Neural progenitor cell (in vitro differentiated cells): ENCODE data around the gene TMEM145. TPM values are rescaled to one million over a fixed set of nuclear protein-coding genes. Genes with fewer than 3 reads are reported as not detected.

Source experiments
- DNase-seq: peaks from one replicate; pipeline ENCODE4 v3.0.0-alpha.2; 2016; ENCODE audit warnings: low spot score
- H2AFZ ChIP-seq: fragments of 200-600 bp; sonication (generic); replicated peaks from 2 replicates; pipeline ENCODE4 v1.6.1; 2016; ENCODE audit warnings: antibody characterized with exemption
- H3F3A ChIP-seq: fragments of 200-600 bp; sonication (generic); 2 replicates; pipeline ENCODE4 v1.6.1; 2016; ENCODE audit warnings: antibody characterized with exemption, low read depth
- H3K27ac ChIP-seq: fragments of 200-600 bp; sonication (generic); 2 replicates; pipeline ENCODE4 v1.5.1; 2016; ENCODE audit warnings: mild to moderate bottlenecking
- H3K27me3 ChIP-seq: fragments of 200-600 bp; sonication (generic); 2 replicates; pipeline ENCODE4 v1.6.1; 2016; ENCODE audit warnings: mild to moderate bottlenecking, moderate library complexity
- H3K36me3 ChIP-seq: fragments of 200-600 bp; sonication (generic); 2 replicates; pipeline ENCODE4 v1.5.1; 2016
- H3K4me1 ChIP-seq: fragments of 200-600 bp; sonication (generic); 2 replicates; pipeline ENCODE4 v1.6.1; 2016; ENCODE audit warnings: mixed run types
- H3K4me2 ChIP-seq: fragments of 200-600 bp; sonication (generic); 2 replicates; pipeline ENCODE4 v1.6.1; 2016
- H3K4me3 ChIP-seq: fragments of 200-600 bp; sonication (generic); 2 replicates; pipeline ENCODE4 v1.5.1; 2016
- H3K79me2 ChIP-seq: fragments of 200-600 bp; sonication (generic); 2 replicates; pipeline ENCODE4 v1.6.1; 2016; ENCODE audit warnings: low read depth
- H3K9ac ChIP-seq: fragments of 200-600 bp; sonication (generic); 2 replicates; pipeline ENCODE4 v1.6.1; 2016
- H3K9me3 ChIP-seq: fragments of 200-600 bp; sonication (generic); 2 replicates; pipeline ENCODE4 v1.5.1; 2016; ENCODE audit warnings: low read depth
- H4K20me1 ChIP-seq: fragments of 200-600 bp; sonication (generic); 2 replicates; pipeline ENCODE4 v1.6.1; 2016; ENCODE audit warnings: low read depth
- H3K27ac Mint-ChIP-seq: 3 replicates; pipeline ENCODE4 v1.8.0; 2021; ENCODE audit warnings: mixed read lengths
- H3K27me3 Mint-ChIP-seq: 2 replicates; pipeline ENCODE4 v1.8.0; 2022; ENCODE audit warnings: low read depth, mild to moderate bottlenecking, inconsistent platforms, moderate library complexity, mixed read lengths; ENCODE audit not compliant: insufficient read depth
- H3K36me3 Mint-ChIP-seq: 3 replicates; pipeline ENCODE4 v1.8.0; 2021; ENCODE audit warnings: mixed read lengths
- H3K4me1 Mint-ChIP-seq: 3 replicates; pipeline ENCODE4 v1.8.0; 2021; ENCODE audit warnings: mixed read lengths
- H3K4me3 Mint-ChIP-seq: 3 replicates; pipeline ENCODE4 v1.8.0; 2021; ENCODE audit warnings: mild to moderate bottlenecking, moderate library complexity, mixed read lengths
- H3K9me3 Mint-ChIP-seq: 3 replicates; pipeline ENCODE4 v1.8.0; 2020; ENCODE audit warnings: mixed read lengths
- EZH2 ChIP-seq: fragments of 200-600 bp; sonication (generic); IDR thresholded peaks from 2 replicates; pipeline ENCODE4 v1.6.1; 2017; ENCODE audit warnings: antibody characterized with exemption, mild to moderate bottlenecking, moderate library complexity
- EZH2phosphoT487 ChIP-seq: fragments of 200-600 bp; sonication (generic); IDR thresholded peaks from 2 replicates; pipeline ENCODE4 v1.6.1; 2017; ENCODE audit warnings: antibody characterized with exemption
- total RNA-seq: library from RNA; depleted of rRNA; stranded (reverse); fragments of >200 nt; gene quantifications from 2 replicates; pipeline ENCODE4 v1.2.3, GENCODE V29; 2015; ENCODE audit warnings: low replicate concordance
- TF ChIP-seq, protein P1 (sequence below): fragments of 200-600 bp; sonication (generic); IDR thresholded peaks from 2 replicates; pipeline ENCODE4 v1.5.1; 2017; ENCODE audit warnings: antibody characterized with exemption, mild to moderate bottlenecking

Gene TMEM145
- total RNA-seq, 1 donor from 2014 or later, result 6.6 TPM

DNA sequence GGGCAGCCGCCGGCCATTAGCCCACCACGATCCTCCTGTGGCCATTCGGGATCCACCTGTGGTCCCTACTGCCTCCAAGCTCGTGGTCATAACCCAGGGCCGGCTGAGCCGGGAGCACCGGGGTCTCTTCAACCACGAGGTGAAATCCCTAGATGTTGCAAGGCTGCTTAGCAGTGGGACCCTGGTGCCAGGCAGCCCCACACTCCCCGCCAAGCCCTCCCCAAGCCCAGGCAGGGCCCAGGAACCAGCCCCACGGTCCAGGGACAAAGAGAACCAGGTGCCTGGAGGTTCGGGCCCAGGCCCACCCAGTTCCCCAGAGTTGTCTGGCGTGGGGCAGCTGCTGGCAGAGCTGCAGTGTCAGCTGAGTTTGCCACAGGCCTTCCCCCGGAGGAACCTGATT lies 3.4 kb upstream of the TMEM145 start:
- Histone ChIP-seq H2AFZ (no peak overlapping the region), H3K9me3 (no peaks in the 10 kb centered on the region), H3K4me3 (no peak overlapping the region), H3F3A (peaks cover 15% of the 10 kb centered on the region), H3K4me1 (no peaks in the 10 kb centered on the region), H3K9ac (no peak overlapping the region), H3K36me3 (no peaks in the 10 kb centered on the region), H3K27me3 (peaks cover 27% of the 10 kb centered on the region), H3K27ac (no peak overlapping the region), H4K20me1 (peaks cover 8% of the 10 kb centered on the region), H3K4me2 (no peak overlapping the region), H3K79me2 (no peaks in the 10 kb centered on the region)
- H3K27ac Mint-ChIP-seq, result no peak overlapping the region
- no peak for TF ChIP-seq EZH2
- TF ChIP-seq EZH2phosphoT487, result no peak
- TF ChIP-seq, protein P1, sequence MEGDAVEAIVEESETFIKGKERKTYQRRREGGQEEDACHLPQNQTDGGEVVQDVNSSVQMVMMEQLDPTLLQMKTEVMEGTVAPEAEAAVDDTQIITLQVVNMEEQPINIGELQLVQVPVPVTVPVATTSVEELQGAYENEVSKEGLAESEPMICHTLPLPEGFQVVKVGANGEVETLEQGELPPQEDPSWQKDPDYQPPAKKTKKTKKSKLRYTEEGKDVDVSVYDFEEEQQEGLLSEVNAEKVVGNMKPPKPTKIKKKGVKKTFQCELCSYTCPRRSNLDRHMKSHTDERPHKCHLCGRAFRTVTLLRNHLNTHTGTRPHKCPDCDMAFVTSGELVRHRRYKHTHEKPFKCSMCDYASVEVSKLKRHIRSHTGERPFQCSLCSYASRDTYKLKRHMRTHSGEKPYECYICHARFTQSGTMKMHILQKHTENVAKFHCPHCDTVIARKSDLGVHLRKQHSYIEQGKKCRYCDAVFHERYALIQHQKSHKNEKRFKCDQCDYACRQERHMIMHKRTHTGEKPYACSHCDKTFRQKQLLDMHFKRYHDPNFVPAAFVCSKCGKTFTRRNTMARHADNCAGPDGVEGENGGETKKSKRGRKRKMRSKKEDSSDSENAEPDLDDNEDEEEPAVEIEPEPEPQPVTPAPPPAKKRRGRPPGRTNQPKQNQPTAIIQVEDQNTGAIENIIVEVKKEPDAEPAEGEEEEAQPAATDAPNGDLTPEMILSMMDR, result no peak
- H3K36me3 Mint-ChIP-seq, result peaks cover 4% of the 10 kb centered on the region
- H3K4me3 Mint-ChIP-seq, result no peak overlapping the region
- H3K4me1 Mint-ChIP-seq, result peaks cover 11% of the 10 kb centered on the region
- DNase-seq, result no peak
- H3K27me3 Mint-ChIP-seq, result peaks cover 22% of the 10 kb centered on the region
- no peaks in the 10 kb centered on the region for H3K9me3 Mint-ChIP-seq

DNA sequence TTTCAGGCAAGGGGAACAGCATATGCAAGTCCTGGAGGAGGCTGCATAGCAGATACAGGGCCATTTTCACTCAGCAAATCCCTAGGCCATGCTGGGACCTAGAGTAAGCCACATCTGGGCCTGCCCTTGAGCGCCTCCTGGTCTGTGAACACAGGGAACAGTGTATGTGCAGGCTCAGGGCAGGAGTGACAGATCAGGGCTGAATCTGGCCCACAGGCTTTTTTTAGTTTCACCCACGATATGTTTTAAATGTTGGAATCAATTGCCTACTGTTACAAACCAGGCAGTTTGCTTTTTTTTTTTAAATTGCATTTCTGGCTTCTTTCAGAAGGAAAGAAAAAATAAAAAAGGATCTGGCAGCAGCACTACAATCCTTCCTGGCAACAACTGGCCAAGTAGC lies 1.5 kb upstream of the TMEM145 start:
- Histone ChIP-seq H2AFZ (no peak overlapping the region), H3K9ac (no peak overlapping the region), H3K4me2 (no peak overlapping the region), H4K20me1 (peaks cover 8% of the 10 kb centered on the region), H3K4me3 (no peak overlapping the region), H3F3A (peaks cover 8% of the 10 kb centered on the region), H3K4me1 (no peaks in the 10 kb centered on the region), H3K27me3 (peaks cover 44% of the 10 kb centered on the region), H3K27ac (no peak overlapping the region), H3K9me3 (no peaks in the 10 kb centered on the region), H3K36me3 (no peaks in the 10 kb centered on the region), H3K79me2 (no peaks in the 10 kb centered on the region)
- Mint-ChIP-seq H3K4me1 (peaks cover 11% of the 10 kb centered on the region), H3K9me3 (no peaks in the 10 kb centered on the region), H3K4me3 (peak overlapping the region; percentile 88), H3K36me3 (peaks cover 4% of the 10 kb centered on the region), H3K27me3 (peaks cover 27% of the 10 kb centered on the region), H3K27ac (no peak overlapping the region)
- DNase-seq, result peak; percentile 45
- TF ChIP-seq, protein P1, result peak; percentile 27
- TF ChIP-seq EZH2, result no peak

GRCh38 chr19:42312370-42312769 lies 739 bp upstream of the TMEM145 start:
- Mint-ChIP-seq H3K4me3 (peak overlapping the region; percentile 88), H3K36me3 (peaks cover 2% of the 10 kb centered on the region), H3K27me3 (peaks cover 26% of the 10 kb centered on the region), H3K27ac (no peak overlapping the region), H3K4me1 (peaks cover 11% of the 10 kb centered on the region), H3K9me3 (no peaks in the 10 kb centered on the region)
- Histone ChIP-seq H3K4me2 (no peak overlapping the region), H3K4me3 (no peak overlapping the region), H3K36me3 (no peaks in the 10 kb centered on the region), H4K20me1 (peaks cover 8% of the 10 kb centered on the region), H2AFZ (no peak overlapping the region), H3K79me2 (no peaks in the 10 kb centered on the region), H3F3A (peaks cover 8% of the 10 kb centered on the region), H3K9me3 (no peaks in the 10 kb centered on the region), H3K9ac (no peak overlapping the region), H3K27me3 (peaks cover 50% of the 10 kb centered on the region), H3K4me1 (no peaks in the 10 kb centered on the region), H3K27ac (no peak overlapping the region)
- DNase-seq, result no peak
- TF ChIP-seq EZH2 (no peak), EZH2phosphoT487 (no peak)
- TF ChIP-seq, protein P1, result no peak
